GM18907 (cell line): ENCODE measurements around the gene PGM1.
"Not testable (repeated sequence)": the region's sequence is repeated elsewhere in the genome, so short reads cannot be mapped to it uniquely, and the experiment has no call there.

ENCODE experiments used
- ATAC-seq: cut with Tn5 transposase; IDR thresholded peaks from one replicate; pipeline ENCODE4 v1.9.1; 2021; ENCODE audit warnings: mild to moderate bottlenecking, moderate library complexity; ENCODE audit not compliant: unreplicated experiment

The PGM1 gene

GRCh38 chr1:63593303-63593885 is at the start of gene PGM1:
TSS of gene PGM1 (plus strand) at chr1:63593411. CDS start at chr1:63593489, 78 bp downstream.
- ATAC-seq = peak; percentile 82

- ATAC-seq = no peak
Measured at GRCh38 chr1:63545780-63546179, 47.4 kb upstream of the PGM1 start.

GRCh38 chr1:63547621-63548294 is 45.5 kb upstream of the PGM1 start:
- ATAC-seq = no peak

GRCh38 chr1:63548303-63548702 is 44.9 kb upstream of the PGM1 start:
- no peak for ATAC-seq

GRCh38 chr1:63548877-63549276 is 44.3 kb upstream of the PGM1 start:
- ATAC-seq = no peak

GRCh38 chr1:63555480-63555879 is 37.7 kb upstream of the PGM1 start:
- ATAC-seq = no peak

- no peak for ATAC-seq
Measured at GRCh38 chr1:63557365-63557987, 35.7 kb upstream of the PGM1 start.

- ATAC-seq = no peak
Measured at GRCh38 chr1:63559357-63559756, 33.9 kb upstream of the PGM1 start.

GRCh38 chr1:63563745-63564144 is 29.5 kb upstream of the PGM1 start:
- no peak for ATAC-seq

- ATAC-seq = no peak
Measured at GRCh38 chr1:63569068-63569467, 24.1 kb upstream of the PGM1 start.

- no peak for ATAC-seq
Measured at GRCh38 chr1:63569640-63570316, 23.4 kb upstream of the PGM1 start.

GRCh38 chr1:63572686-63573085 is 20.5 kb upstream of the PGM1 start:
- ATAC-seq = not testable (repeated sequence)

- not testable (repeated sequence) for ATAC-seq
Measured at GRCh38 chr1:63574203-63574796, 18.9 kb upstream of the PGM1 start.

- peak; percentile 65 for ATAC-seq
Measured at GRCh38 chr1:63575340-63575826, 17.8 kb upstream of the PGM1 start.

GRCh38 chr1:63586326-63586725 is 6.9 kb upstream of the PGM1 start:
- ATAC-seq = not testable (repeated sequence)

GRCh38 chr1:63590166-63590560 is 3.0 kb upstream of the PGM1 start:
- ATAC-seq = no peak

GRCh38 chr1:63592536-63593302 is 492 bp upstream of the PGM1 start:
- no peak for ATAC-seq

- peak; percentile 57 for ATAC-seq
Measured at GRCh38 chr1:63593886-63594605, 835 bp downstream of the PGM1 start.

- no peak for ATAC-seq
Measured at GRCh38 chr1:63595435-63595834, 2.2 kb downstream of the PGM1 start.

- no peak for ATAC-seq
Measured at GRCh38 chr1:63599799-63600198, 6.6 kb downstream of the PGM1 start.
